Lower leg skin (tissue), 4 donors: ENCODE results near the gene TNS3. TPM values are rescaled to one million over a fixed set of nuclear protein-coding genes. Genes with fewer than 3 reads are reported as not detected.

Experiments
- DNase-seq, 2 donors: peaks; one replicate each; pipeline ENCODE4 v3.0.0-alpha.2; 2019; ENCODE audit warnings: low spot score in 2 of 2
- H3K4me3 ChIP-seq: fragments of 200-600 bp; sonication (generic); 2 replicates; pipeline ENCODE4 v1.5.1; 2017; ENCODE audit warnings: mild to moderate bottlenecking, low read depth; ENCODE audit not compliant: poor library complexity, severe bottlenecking
- POLR2A ChIP-seq, 2 donors: fragments of 450-650 bp; IDR thresholded peaks; one replicate each; pipeline ENCODE4 v1.6.1; 2016 to 2017; ENCODE audit warnings: antibody characterized with exemption in 2 of 2, mild to moderate bottlenecking in 1 of 2, moderate library complexity in 1 of 2
- WGBS, 2 donors: methylation state at CpG; one replicate each; pipeline ENCODE4 v1.1.5; 2018; 5-methylcytosine and 5-hydroxymethylcytosine counted together
- intact Hi-C: fragments of 100-400 bp; cut with DNase I; formaldehyde crosslinking; loops from one replicate; pipeline ENCODE4 v1.15.0; 2023; ENCODE audit warnings: low total_unique reads
- total RNA-seq, 4 donors: library from RNA; depleted of rRNA; stranded (reverse); fragments of >200 nt; gene quantifications; one replicate each; pipeline ENCODE4 v1.1.0, GENCODE V29; 2016
- TF ChIP-seq, protein P1 (sequence below), 3 donors: fragments of 450-650 bp; IDR thresholded peaks; one replicate each; pipeline ENCODE4 v1.5.1; 2016; ENCODE audit warnings: antibody characterized with exemption in 3 of 3, mild to moderate bottlenecking in 3 of 3, moderate library complexity in 2 of 3

The TNS3 gene
- total RNA-seq, 4 donors from 2014 or later = 19.5 to 33.9 (median 25.5) TPM

DNA sequence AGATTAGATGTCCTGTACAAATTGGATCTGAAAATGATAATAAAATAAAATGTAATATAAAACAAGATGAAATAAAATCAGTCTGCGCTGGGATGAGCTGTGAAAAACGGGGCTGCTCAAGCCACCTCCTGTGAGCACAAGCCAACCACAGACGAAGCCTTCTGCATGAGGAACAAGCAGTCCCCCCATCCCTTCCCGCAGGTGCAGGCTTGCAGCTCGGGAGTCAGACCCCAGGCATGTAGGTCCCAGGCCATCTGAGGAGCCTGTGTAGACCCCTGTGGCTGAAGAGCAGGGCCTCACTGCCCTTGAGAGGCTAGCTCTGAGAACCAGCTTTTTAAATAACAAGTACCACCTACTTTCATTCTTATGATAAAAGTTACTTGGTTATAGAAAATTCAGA, 123.4 kb downstream of the TNS3 start:
- TF ChIP-seq POLR2A (IDR thresholded peaks at IDR 0.05) = no peak
- TF ChIP-seq, protein P1, sequence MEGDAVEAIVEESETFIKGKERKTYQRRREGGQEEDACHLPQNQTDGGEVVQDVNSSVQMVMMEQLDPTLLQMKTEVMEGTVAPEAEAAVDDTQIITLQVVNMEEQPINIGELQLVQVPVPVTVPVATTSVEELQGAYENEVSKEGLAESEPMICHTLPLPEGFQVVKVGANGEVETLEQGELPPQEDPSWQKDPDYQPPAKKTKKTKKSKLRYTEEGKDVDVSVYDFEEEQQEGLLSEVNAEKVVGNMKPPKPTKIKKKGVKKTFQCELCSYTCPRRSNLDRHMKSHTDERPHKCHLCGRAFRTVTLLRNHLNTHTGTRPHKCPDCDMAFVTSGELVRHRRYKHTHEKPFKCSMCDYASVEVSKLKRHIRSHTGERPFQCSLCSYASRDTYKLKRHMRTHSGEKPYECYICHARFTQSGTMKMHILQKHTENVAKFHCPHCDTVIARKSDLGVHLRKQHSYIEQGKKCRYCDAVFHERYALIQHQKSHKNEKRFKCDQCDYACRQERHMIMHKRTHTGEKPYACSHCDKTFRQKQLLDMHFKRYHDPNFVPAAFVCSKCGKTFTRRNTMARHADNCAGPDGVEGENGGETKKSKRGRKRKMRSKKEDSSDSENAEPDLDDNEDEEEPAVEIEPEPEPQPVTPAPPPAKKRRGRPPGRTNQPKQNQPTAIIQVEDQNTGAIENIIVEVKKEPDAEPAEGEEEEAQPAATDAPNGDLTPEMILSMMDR (IDR thresholded peaks at IDR 0.05) = no peak
- intact Hi-C loops = no loop called here
- 73 to 81% methylated on average over 5 of the region's 5 CpGs for WGBS, 2 donors
- DNase-seq = no peak
- no peak overlapping the region for H3K4me3 ChIP-seq

DNA sequence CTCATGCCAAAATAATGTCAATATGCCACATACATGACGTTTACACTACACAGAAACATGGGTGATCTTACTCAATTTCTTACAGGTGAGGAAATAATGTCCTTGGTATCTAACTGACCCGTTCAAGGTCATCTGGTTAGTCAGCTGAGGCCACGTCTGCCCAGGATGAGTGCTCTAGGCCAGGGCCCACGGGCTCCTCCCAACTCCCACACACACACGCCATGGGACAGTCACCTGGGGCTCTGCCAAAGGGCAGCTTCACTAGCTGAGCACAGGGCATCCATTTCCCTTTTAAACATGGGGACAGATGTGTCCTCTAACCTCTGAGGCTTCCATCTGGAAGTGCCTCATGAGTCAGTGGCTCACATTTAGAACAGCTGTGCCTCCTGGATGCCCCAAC, 123.9 kb downstream of the TNS3 start:
- H3K4me3 ChIP-seq = no peak overlapping the region
- intact Hi-C loops = no loop called here
- 33 to 48% methylated on average over 5 of the region's 5 CpGs for WGBS, 2 donors
- TF ChIP-seq, protein P1 (IDR thresholded peaks at IDR 0.05) = no peak
- no peak for TF ChIP-seq POLR2A (IDR thresholded peaks at IDR 0.05)
- DNase-seq = peak; percentile 62 to 93

DNA sequence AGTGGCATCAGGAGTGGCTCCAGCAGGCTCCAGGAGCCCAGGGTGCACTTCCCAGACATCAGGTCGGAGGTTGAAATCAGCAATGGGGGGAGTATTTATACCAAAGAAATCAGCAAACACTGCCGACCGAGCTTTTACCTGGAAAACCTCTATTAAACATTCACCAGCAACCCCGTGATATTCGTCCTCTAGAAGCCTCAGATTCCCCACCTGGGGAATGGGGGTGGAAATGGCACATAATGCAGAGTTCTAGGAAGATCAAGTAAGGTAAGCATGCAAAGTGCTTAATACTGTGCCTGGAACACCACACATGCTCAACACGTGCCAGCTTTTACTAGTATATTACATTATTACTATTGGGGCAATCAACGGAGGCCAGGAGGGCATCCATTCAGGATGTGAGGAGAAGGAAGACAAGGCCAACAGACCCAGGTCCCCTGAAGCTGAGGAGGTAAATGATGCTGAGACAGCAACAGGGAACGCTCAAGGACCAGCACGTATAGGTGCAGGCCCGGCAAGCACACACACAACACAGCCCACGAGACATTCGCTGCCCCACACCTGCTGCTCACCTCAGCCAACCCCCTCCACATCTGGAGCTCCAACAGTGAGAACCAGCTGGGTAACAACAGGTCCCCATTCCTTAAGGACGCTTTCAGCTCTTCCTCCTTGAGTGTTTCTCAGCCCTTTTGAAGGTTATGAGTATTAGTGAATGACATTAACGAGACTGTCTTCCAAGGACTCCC, 125.5 kb downstream of the TNS3 start:
- H3K4me3 ChIP-seq = no peak overlapping the region
- TF ChIP-seq POLR2A (IDR thresholded peaks at IDR 0.05) = no peak
- TF ChIP-seq, protein P1 (IDR thresholded peaks at IDR 0.05) = no peak
- DNase-seq = no peak
- 92 to 96% methylated on average over 14 of the region's 14 CpGs for WGBS, 2 donors
- intact Hi-C loops = no loop called here

DNA sequence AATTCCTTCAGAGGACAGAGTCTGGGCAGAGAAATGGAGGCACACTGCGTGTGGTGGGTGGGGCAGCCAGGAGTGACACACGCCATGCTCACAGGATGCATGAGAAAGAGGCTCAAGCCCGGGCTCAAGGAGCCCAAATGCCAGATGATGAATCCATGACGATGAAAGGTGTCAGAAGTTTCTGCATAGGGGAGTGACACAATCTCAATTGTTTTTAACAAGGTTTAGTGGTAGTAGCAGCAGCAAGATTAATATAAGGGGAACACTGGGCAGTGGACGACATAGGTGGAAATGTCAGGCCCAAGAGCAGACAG, 126.1 kb downstream of the TNS3 start:
- 85 to 91% methylated on average over 5 of the region's 5 CpGs for WGBS, 2 donors
- TF ChIP-seq, protein P1 (IDR thresholded peaks at IDR 0.05) = no peak
- no peak for TF ChIP-seq POLR2A (IDR thresholded peaks at IDR 0.05)
- H3K4me3 ChIP-seq = no peak overlapping the region
- intact Hi-C loops = no loop called here
- DNase-seq = no peak

DNA sequence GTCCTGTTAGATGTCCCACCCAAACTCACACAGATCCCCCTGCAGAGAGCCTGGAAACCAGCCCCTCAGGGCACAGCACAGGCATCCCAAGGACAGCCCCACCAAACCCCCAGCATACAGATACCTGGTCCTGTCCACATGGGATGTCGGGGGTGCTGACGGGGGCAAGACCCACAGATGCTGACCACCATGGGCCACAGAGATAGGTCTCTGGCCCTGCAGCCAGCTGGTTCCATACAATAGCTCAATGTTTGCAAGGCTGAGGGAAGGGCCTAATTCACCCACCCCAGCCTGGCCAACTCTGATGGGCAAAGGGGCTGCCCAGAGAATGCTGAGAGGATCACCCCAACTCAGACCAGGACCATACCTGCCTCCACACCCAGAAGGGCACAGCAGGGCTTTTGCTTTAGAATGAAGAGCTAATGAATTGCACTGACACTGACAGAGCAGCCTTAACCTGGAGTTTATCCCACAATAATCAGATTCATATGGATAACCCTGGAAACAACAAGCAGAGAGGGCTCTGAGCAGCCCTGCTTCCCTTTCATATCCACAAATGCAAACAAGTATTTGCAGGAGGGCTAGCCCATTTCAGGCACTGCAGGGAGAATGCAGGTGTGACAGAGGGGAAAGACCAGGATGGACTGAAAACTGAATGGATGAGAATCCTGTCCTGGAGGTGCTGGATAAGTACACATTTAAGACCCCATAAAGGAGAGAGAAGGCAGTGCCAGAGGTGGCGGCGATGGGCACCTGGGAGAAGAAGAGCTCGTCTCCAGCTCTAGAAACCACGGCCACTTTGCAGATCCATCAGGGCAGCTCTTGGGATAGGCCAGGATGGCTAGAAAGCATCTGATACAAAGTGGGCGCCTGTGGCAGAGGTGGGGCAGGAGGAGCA, 126.7 kb downstream of the TNS3 start:
- 92 to 95% methylated on average over 6 to 7 of the region's 7 CpGs for WGBS, 2 donors
- H3K4me3 ChIP-seq = no peak overlapping the region
- TF ChIP-seq POLR2A (IDR thresholded peaks at IDR 0.05) = no peak
- TF ChIP-seq, protein P1 (IDR thresholded peaks at IDR 0.05) = no peak

More for the DNA sequence above, 126.7 kb downstream of the TNS3 start:
- intact Hi-C loops = no loop called here
- no peak for DNase-seq
